Measurements from ENCODE around the gene LSS. TPM values are rescaled to one million over a fixed set of nuclear protein-coding genes. Genes with fewer than 3 reads are reported as not detected.

The LSS gene
- total and polyA plus RNA-seq, 5 experiments from 2014 or later: 12.3 to 47.6 (median 14.6) TPM

- Mint-ChIP-seq H3K27ac (peak overlapping the region in 1 of 10 donors; percentile 40), H3K4me1 (peaks cover 0 to 2% (median 0%) of the 10 kb centered on the region in 4 donors), H3K36me3 (peaks cover 0 to 10% (median 3%) of the 10 kb centered on the region in 3 donors), H3K4me3 (peak overlapping the region in 2 of 10 donors; percentile 38 to 44), H3K27me3 (peaks cover 0 to 12% (median 0%) of the 10 kb centered on the region in 5 donors), H3K9me3 (no peaks in the 10 kb centered on the region)
- DNase-seq (peak in 1 of 10 donors; percentile 8), ATAC-seq (no peak)
- POLR2A ChIA-PET: no interaction called here
Observed at GRCh38 chr21:46161633-46162592, 66.7 kb downstream of the LSS start.

- Mint-ChIP-seq H3K9me3 (no peaks in the 10 kb centered on the region), H3K4me1 (peaks cover 0 to 2% (median 0%) of the 10 kb centered on the region in 4 donors), H3K4me3 (peak overlapping the region in 3 of 10 donors; percentile 44 to 59 (median 57)), H3K27ac (no peak overlapping the region), H3K36me3 (peaks cover 0 to 10% (median 3%) of the 10 kb centered on the region in 3 donors), H3K27me3 (peaks cover 0 to 12% (median 0%) of the 10 kb centered on the region in 5 donors)
- ATAC-seq: peak in 1 of 2 donors; percentile 52
- peak in 3 of 10 donors; percentile 18 to 38 (median 20) for DNase-seq
- POLR2A ChIA-PET: no interaction called here
Observed at GRCh38 chr21:46160907-46161632, 67.5 kb downstream of the LSS start.

- DNase-seq: no peak
- H3K4me1 Mint-ChIP-seq: peaks cover 0 to 2% (median 0%) of the 10 kb centered on the region in 4 donors
- peak overlapping the region in 1 of 10 donors; percentile 18 for H3K27ac Mint-ChIP-seq
- POLR2A ChIA-PET: no interaction called here
- ATAC-seq: no peak
- H3K36me3 Mint-ChIP-seq: peaks cover 0 to 7% (median 3%) of the 10 kb centered on the region in 3 donors
- H3K27me3 Mint-ChIP-seq: peaks cover 0 to 12% (median 0%) of the 10 kb centered on the region in 5 donors
- H3K9me3 Mint-ChIP-seq: no peaks in the 10 kb centered on the region
- peak overlapping the region in 2 of 10 donors; percentile 22 to 44 for H3K4me3 Mint-ChIP-seq
Observed at GRCh38 chr21:46160657-46160906, 68.0 kb downstream of the LSS start.

- peaks cover 0 to 7% (median 3%) of the 10 kb centered on the region in 3 donors for H3K36me3 Mint-ChIP-seq
- peaks cover 0 to 2% (median 0%) of the 10 kb centered on the region in 4 donors for H3K4me1 Mint-ChIP-seq
- ATAC-seq (no peak), DNase-seq (peak in 1 of 10 donors; percentile 10)
- peak overlapping the region in 1 of 10 donors; percentile 18 for H3K27ac Mint-ChIP-seq
- POLR2A ChIA-PET: no interaction called here
- H3K27me3 Mint-ChIP-seq: peaks cover 0 to 12% (median 0%) of the 10 kb centered on the region in 5 donors
- no peak overlapping the region for H3K4me3 Mint-ChIP-seq
- H3K9me3 Mint-ChIP-seq: no peaks in the 10 kb centered on the region
Observed at GRCh38 chr21:46159841-46160656, 68.5 kb downstream of the LSS start.

GRCh38 chr21:46159390-46159789, 69.2 kb downstream of the LSS start:
- Mint-ChIP-seq H3K9me3 (no peaks in the 10 kb centered on the region), H3K36me3 (peaks cover 0 to 4% (median 0%) of the 10 kb centered on the region in 3 donors), H3K4me1 (peaks cover 0 to 2% (median 0%) of the 10 kb centered on the region in 4 donors), H3K27me3 (peaks cover 0 to 12% (median 0%) of the 10 kb centered on the region in 5 donors), H3K4me3 (no peak overlapping the region), H3K27ac (peak overlapping the region in 1 of 10 donors; percentile 56)
- ATAC-seq (no peak), DNase-seq (no peak)
- POLR2A ChIA-PET: no interaction called here

GRCh38 chr21:46158666-46159300, 69.8 kb downstream of the LSS start:
- ATAC-seq (no peak), DNase-seq (peak in 1 of 10 donors; percentile 1)
- H3K9me3 Mint-ChIP-seq: no peaks in the 10 kb centered on the region
- H3K4me3 Mint-ChIP-seq: no peak overlapping the region
- no peak overlapping the region for H3K27ac Mint-ChIP-seq
- H3K27me3 Mint-ChIP-seq: peaks cover 0 to 12% (median 0%) of the 10 kb centered on the region in 5 donors
- H3K4me1 Mint-ChIP-seq: peaks cover 0 to 2% (median 0%) of the 10 kb centered on the region in 4 donors
- POLR2A ChIA-PET: interaction anchor here (0.9 kb wide), 1 partner anchor 118 kb away, joined by 3 read pairs; no protein-coding TSS in a partner anchor
- H3K36me3 Mint-ChIP-seq: peaks cover 0 to 4% (median 0%) of the 10 kb centered on the region in 3 donors

GRCh38 chr21:46157987-46158451, 70.6 kb downstream of the LSS start:
- Mint-ChIP-seq H3K4me1 (peaks cover 0 to 2% (median 0%) of the 10 kb centered on the region in 4 donors), H3K36me3 (peaks cover 0 to 2% (median 0%) of the 10 kb centered on the region in 3 donors), H3K9me3 (no peaks in the 10 kb centered on the region), H3K27me3 (peaks cover 0 to 8% (median 0%) of the 10 kb centered on the region in 5 donors), H3K4me3 (no peak overlapping the region), H3K27ac (peak overlapping the region in 1 of 10 donors; percentile 13)
- DNase-seq (peak in 1 of 10 donors; percentile 10), ATAC-seq (no peak)
- POLR2A ChIA-PET: interaction anchor here (0.9 kb wide), 1 partner anchor 118 kb away, joined by 3 read pairs; no protein-coding TSS in a partner anchor

GRCh38 chr21:46157396-46157986, 71.1 kb downstream of the LSS start:
- DNase-seq (peak in 1 of 10 donors; percentile 5), ATAC-seq (no peak)
- POLR2A ChIA-PET: no interaction called here
- H3K9me3 Mint-ChIP-seq: no peaks in the 10 kb centered on the region
- H3K4me1 Mint-ChIP-seq: peaks cover 0 to 4% (median 1%) of the 10 kb centered on the region in 4 donors
- H3K4me3 Mint-ChIP-seq: peak overlapping the region in 1 of 10 donors; percentile 19
- H3K36me3 Mint-ChIP-seq: peaks cover 0 to 2% (median 0%) of the 10 kb centered on the region in 3 donors
- peaks cover 0 to 3% (median 0%) of the 10 kb centered on the region in 5 donors for H3K27me3 Mint-ChIP-seq
- H3K27ac Mint-ChIP-seq: peak overlapping the region in 1 of 10 donors; percentile 13

GRCh38 chr21:46156678-46157077, 71.9 kb downstream of the LSS start:
- no peaks in the 10 kb centered on the region for H3K9me3 Mint-ChIP-seq
- ATAC-seq (no peak), DNase-seq (peak in 1 of 10 donors; percentile 12)
- H3K4me3 Mint-ChIP-seq: no peak overlapping the region
- H3K27me3 Mint-ChIP-seq: no peaks in the 10 kb centered on the region
- peak overlapping the region in 1 of 10 donors; percentile 70 for H3K27ac Mint-ChIP-seq
- POLR2A ChIA-PET: no interaction called here
- peaks cover 0 to 2% (median 2%) of the 10 kb centered on the region in 4 donors for H3K4me1 Mint-ChIP-seq
- H3K36me3 Mint-ChIP-seq: peaks cover 0 to 2% (median 0%) of the 10 kb centered on the region in 3 donors

GRCh38 chr21:46156378-46156645, 72.3 kb downstream of the LSS start:
- Mint-ChIP-seq H3K27ac (peak overlapping the region in 1 of 10 donors; percentile 70), H3K4me3 (no peak overlapping the region), H3K27me3 (no peaks in the 10 kb centered on the region), H3K4me1 (peaks cover 0 to 2% (median 2%) of the 10 kb centered on the region in 4 donors), H3K9me3 (no peaks in the 10 kb centered on the region), H3K36me3 (peaks cover 0 to 2% (median 0%) of the 10 kb centered on the region in 3 donors)
- POLR2A ChIA-PET: no interaction called here
- DNase-seq (no peak), ATAC-seq (no peak)
